Liver (tissue), 9 donors: ENCODE measurements around the gene TLR3. TPM values are rescaled to one million over a fixed set of nuclear protein-coding genes. Genes with fewer than 3 reads are reported as not detected.

Source experiments
- DNase-seq: peaks from one replicate; pipeline ENCODE4 v3.0.0-alpha.2; 2017; ENCODE audit warnings: low spot score
- H3K27ac ChIP-seq, 2 donors: one replicate each; pipeline ENCODE4 v1.7.0; 2013; ENCODE audit warnings: inconsistent platforms in 2 of 2, low read length in 2 of 2, control low read depth in 1 of 2, low read depth in 1 of 2, mild to moderate bottlenecking in 1 of 2
- H3K27me3 ChIP-seq, 4 donors: one replicate each; pipeline versions ENCODE4 v1.6.1 to v1.7.0; 2013; ENCODE audit warnings: low read length in 3 of 4, inconsistent platforms in 1 of 4, mild to moderate bottlenecking in 1 of 4, moderate library complexity in 1 of 4; ENCODE audit not compliant: control insufficient read depth in 4 of 4, insufficient read depth in 4 of 4
- H3K36me3 ChIP-seq, 4 donors: one replicate each; pipeline versions ENCODE4 v1.6.1 to v1.7.0; 2013; ENCODE audit warnings: low read length in 3 of 4, mild to moderate bottlenecking in 3 of 4, low read depth in 1 of 4, moderate library complexity in 1 of 4; ENCODE audit not compliant: control insufficient read depth in 4 of 4, insufficient read depth in 3 of 4
- H3K4me1 ChIP-seq, 4 donors: one replicate each; pipeline versions ENCODE4 v1.6.1 to v1.7.0; 2013; ENCODE audit warnings: low read length in 3 of 4, mild to moderate bottlenecking in 3 of 4, moderate library complexity in 1 of 4; ENCODE audit not compliant: control insufficient read depth in 4 of 4, insufficient read depth in 4 of 4
- H3K4me3 ChIP-seq, 3 donors: one replicate each; pipeline versions ENCODE4 v1.6.1 to v1.7.0; 2013; ENCODE audit warnings: low read length in 3 of 3, control low read depth in 1 of 3, low read depth in 1 of 3, mild to moderate bottlenecking in 1 of 3
- H3K9ac ChIP-seq, 2 donors: one replicate each; pipeline ENCODE4 v1.7.0; 2013; ENCODE audit warnings: low read length in 2 of 2, mild to moderate bottlenecking in 2 of 2, moderate library complexity in 2 of 2, control low read depth in 1 of 2, low read depth in 1 of 2
- H3K9me3 ChIP-seq, 4 donors: one replicate each; pipeline versions ENCODE4 v1.6.1 to v1.7.0; 2013; ENCODE audit warnings: low read length in 3 of 4; ENCODE audit not compliant: control insufficient read depth in 4 of 4
- CTCF ChIP-seq: fragments of 150-350 bp; IDR thresholded peaks from 2 replicates; pipeline ENCODE4 v1.5.1; 2017; ENCODE audit warnings: improper control_type of control experiment, low read depth, low read length; ENCODE audit not compliant: missing input control
- EGR1 ChIP-seq, 2 donors: IDR thresholded peaks; 2 replicates each; pipeline ENCODE4 v1.6.1; 2016 to 2018; ENCODE audit warnings: antibody characterized with exemption in 2 of 2, low read depth in 2 of 2
- FOXA1 ChIP-seq: IDR thresholded peaks from 2 replicates; pipeline ENCODE4 v1.6.1; 2016; ENCODE audit warnings: antibody characterized with exemption
- FOXA2 ChIP-seq: IDR thresholded peaks from 2 replicates; pipeline ENCODE4 v1.6.1; 2016; ENCODE audit warnings: antibody characterized with exemption
- GABPA ChIP-seq, 2 donors: IDR thresholded peaks in 1 of 2; conservative IDR thresholded peaks in 1 of 2; 2 replicates each; pipeline ENCODE4 v1.6.1; 2016; ENCODE audit warnings: antibody characterized with exemption in 2 of 2, mild to moderate bottlenecking in 1 of 2, moderate library complexity in 1 of 2
- HNF4A ChIP-seq, 2 donors: conservative IDR thresholded peaks; 2 replicates each; pipeline ENCODE4 v1.6.1; 2016; ENCODE audit warnings: antibody characterized with exemption in 2 of 2, mild to moderate bottlenecking in 2 of 2
- JUND ChIP-seq, 2 donors: IDR thresholded peaks; 2 replicates each; pipeline ENCODE4 v1.6.1; 2016; ENCODE audit warnings: antibody characterized with exemption in 2 of 2
- NR2F2 ChIP-seq: IDR thresholded peaks from 2 replicates; pipeline ENCODE4 v1.6.1; 2016; ENCODE audit warnings: antibody characterized with exemption
- RAD21 ChIP-seq, 2 donors: IDR thresholded peaks; 2 replicates each; pipeline ENCODE4 v1.6.1; 2016; ENCODE audit warnings: antibody characterized with exemption in 2 of 2, mild to moderate bottlenecking in 2 of 2
- REST ChIP-seq: IDR thresholded peaks from 2 replicates; pipeline ENCODE4 v1.6.1; 2016; ENCODE audit warnings: antibody characterized with exemption, mild to moderate bottlenecking
- RXRA ChIP-seq, 2 donors: IDR thresholded peaks; 2 replicates each; pipeline ENCODE4 v1.6.1; 2017 to 2018; ENCODE audit warnings: antibody characterized with exemption in 2 of 2, mild to moderate bottlenecking in 1 of 2
- SP1 ChIP-seq: IDR thresholded peaks from 2 replicates; pipeline ENCODE4 v1.6.1; 2018; ENCODE audit warnings: antibody characterized with exemption, mild to moderate bottlenecking
- TAF1 ChIP-seq: conservative IDR thresholded peaks from 2 replicates; pipeline ENCODE4 v1.6.1; 2016; ENCODE audit warnings: antibody characterized with exemption, mild to moderate bottlenecking
- YY1 ChIP-seq: IDR thresholded peaks from 2 replicates; pipeline ENCODE4 v1.6.1; 2016; ENCODE audit warnings: antibody characterized with exemption, mild to moderate bottlenecking
- WGBS: extraction: QIAGEN DNeasy Blood & Tissue Kit; methylation state at CpG from one replicate; pipeline ENCODE4 v1.1.7; 2013; 5-methylcytosine and 5-hydroxymethylcytosine counted together
- polyA plus RNA-seq, 2 donors: library from polyadenylated mRNA; stranded (reverse) in 1 of 2; unstranded in 1 of 2; fragments of 200-250 nt in 1 of 2; fragments of >200 nt in 1 of 2; fragmentation: Nextera tagmentation in 1 of 2; extraction: Ambion mirVana in 1 of 2; gene quantifications; one replicate each; pipeline versions ENCODE4 v1.2.1 to v1.2.3, GENCODE V29; 2013 to 2015
- total RNA-seq, 2 donors: library from RNA; depleted of rRNA; stranded (reverse); fragments of >200 nt; gene quantifications; one replicate each; pipeline ENCODE4 v1.2.3, GENCODE V29; 2014
- TF ChIP-seq, protein P1 (sequence below): IDR thresholded peaks from 2 replicates; pipeline ENCODE4 v1.6.1; 2016; ENCODE audit warnings: antibody characterized with exemption
- TF ChIP-seq, protein P2 (sequence below): IDR thresholded peaks from 2 replicates; pipeline ENCODE4 v1.6.1; 2016; ENCODE audit warnings: antibody characterized with exemption
- TF ChIP-seq, protein P3 (sequence below): IDR thresholded peaks from 2 replicates; pipeline ENCODE4 v1.6.1; 2016; ENCODE audit warnings: antibody characterized with exemption
- donor health status: healthy.
- donor health status: healthy.
- donor health status: healthy.
- donor health status: healthy.
- donor health status: healthy.

TLR3 gene
- total and polyA plus RNA-seq, 4 donors: 1.3 to 4.3 (median 2.4) TPM

- H3K4me3 ChIP-seq: no peak overlapping the region
- H3K36me3 ChIP-seq: peaks cover 0 to 26% (median 2%) of the 10 kb centered on the region in 4 donors
- 88% methylated on average over 9 of the region's 9 CpGs for WGBS
- no peaks in the 10 kb centered on the region for H3K27me3 ChIP-seq
- no peaks in the 10 kb centered on the region for H3K4me1 ChIP-seq
- DNase-seq: no peak
- H3K9me3 ChIP-seq: no peaks in the 10 kb centered on the region
- TF ChIP-seq HNF4A (conservative IDR thresholded peaks at IDR 0.05) (no peak), CTCF (no peak), GABPA (IDR thresholded peaks at IDR 0.05 in 1 of 2, conservative IDR thresholded peaks at IDR 0.05 in 1 of 2) (no peak), NR2F2 (no peak), RAD21 (IDR thresholded peaks at IDR 0.05) (no peak), RXRA (IDR thresholded peaks at IDR 0.05) (no peak), EGR1 (IDR thresholded peaks at IDR 0.05; ENCODE audit: low read depth in 2 of 2) (no peak)
- TF ChIP-seq, protein P1, sequence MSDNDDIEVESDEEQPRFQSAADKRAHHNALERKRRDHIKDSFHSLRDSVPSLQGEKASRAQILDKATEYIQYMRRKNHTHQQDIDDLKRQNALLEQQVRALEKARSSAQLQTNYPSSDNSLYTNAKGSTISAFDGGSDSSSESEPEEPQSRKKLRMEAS: no peak
- TF ChIP-seq, protein P2, sequence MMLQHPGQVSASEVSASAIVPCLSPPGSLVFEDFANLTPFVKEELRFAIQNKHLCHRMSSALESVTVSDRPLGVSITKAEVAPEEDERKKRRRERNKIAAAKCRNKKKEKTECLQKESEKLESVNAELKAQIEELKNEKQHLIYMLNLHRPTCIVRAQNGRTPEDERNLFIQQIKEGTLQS: no peak
- TF ChIP-seq, protein P3, sequence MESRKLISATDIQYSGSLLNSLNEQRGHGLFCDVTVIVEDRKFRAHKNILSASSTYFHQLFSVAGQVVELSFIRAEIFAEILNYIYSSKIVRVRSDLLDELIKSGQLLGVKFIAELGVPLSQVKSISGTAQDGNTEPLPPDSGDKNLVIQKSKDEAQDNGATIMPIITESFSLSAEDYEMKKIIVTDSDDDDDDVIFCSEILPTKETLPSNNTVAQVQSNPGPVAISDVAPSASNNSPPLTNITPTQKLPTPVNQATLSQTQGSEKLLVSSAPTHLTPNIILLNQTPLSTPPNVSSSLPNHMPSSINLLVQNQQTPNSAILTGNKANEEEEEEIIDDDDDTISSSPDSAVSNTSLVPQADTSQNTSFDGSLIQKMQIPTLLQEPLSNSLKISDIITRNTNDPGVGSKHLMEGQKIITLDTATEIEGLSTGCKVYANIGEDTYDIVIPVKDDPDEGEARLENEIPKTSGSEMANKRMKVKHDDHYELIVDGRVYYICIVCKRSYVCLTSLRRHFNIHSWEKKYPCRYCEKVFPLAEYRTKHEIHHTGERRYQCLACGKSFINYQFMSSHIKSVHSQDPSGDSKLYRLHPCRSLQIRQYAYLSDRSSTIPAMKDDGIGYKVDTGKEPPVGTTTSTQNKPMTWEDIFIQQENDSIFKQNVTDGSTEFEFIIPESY: no peak
- H3K27ac ChIP-seq: no peak overlapping the region
- H3K9ac ChIP-seq: no peak overlapping the region
These were observed 10.7 kb downstream of the TLR3 start for GRCh38 chr4:186079694-186080093.

DNA sequence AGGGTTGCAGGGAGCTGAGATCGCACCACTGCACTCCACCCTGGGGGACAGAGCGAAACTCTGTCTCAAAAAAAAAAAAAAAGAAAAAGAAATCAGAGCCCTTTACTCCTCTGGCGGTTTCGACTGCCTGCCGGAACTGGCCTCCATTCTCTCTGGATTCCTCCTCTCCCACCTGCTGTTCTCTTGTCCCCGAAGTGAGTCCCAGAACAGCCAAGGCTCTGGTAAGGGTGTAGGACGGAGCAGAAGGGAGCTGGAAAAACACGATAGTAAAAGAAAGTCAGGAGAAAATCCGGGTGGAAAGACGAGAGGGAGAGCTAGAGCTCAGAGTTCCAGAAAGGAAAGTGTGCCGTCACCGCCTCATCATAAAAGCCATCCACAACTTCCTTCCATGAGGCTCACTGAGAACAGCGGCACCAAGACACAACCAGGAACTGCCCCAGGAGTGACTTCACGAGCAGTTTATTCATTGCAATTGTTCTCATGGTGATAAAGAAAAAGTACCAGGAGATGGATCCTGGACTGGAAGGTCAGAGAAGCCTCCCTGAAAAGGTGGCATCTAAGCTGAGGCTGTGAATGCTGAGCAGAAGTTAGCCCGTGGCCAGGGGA, 12.3 kb downstream of the TLR3 start:
- H3K4me1 ChIP-seq: no peaks in the 10 kb centered on the region
- no peaks in the 10 kb centered on the region for H3K27me3 ChIP-seq
- no peaks in the 10 kb centered on the region for H3K9me3 ChIP-seq
- H3K36me3 ChIP-seq: peaks cover 0 to 26% (median 2%) of the 10 kb centered on the region in 4 donors
- TF ChIP-seq JUND (IDR thresholded peaks at IDR 0.05) (no peak), FOXA2 (no peak)
- no peak for DNase-seq
- no peak overlapping the region for H3K27ac ChIP-seq
- 90% methylated on average over 15 of the region's 15 CpGs for WGBS
- no peak overlapping the region for H3K4me3 ChIP-seq
- H3K9ac ChIP-seq: no peak overlapping the region

DNA sequence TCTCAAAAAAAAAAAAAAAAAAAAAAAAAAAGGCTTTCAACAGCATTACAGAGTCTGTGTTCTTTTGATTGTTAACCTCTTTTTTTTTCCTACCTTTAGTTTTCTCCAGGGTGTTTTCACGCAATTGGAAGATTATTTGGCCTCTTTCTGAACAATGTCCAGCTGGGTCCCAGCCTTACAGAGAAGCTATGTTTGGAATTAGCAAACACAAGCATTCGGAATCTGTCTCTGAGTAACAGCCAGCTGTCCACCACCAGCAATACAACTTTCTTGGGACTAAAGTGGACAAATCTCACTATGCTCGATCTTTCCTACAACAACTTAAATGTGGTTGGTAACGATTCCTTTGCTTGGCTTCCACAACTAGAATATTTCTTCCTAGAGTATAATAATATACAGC, 13.3 kb downstream of the TLR3 start:
- H3K27me3 ChIP-seq: no peaks in the 10 kb centered on the region
- DNase-seq: no peak
- WGBS: 89% methylated on average over 4 of the region's 4 CpGs
- H3K9me3 ChIP-seq: no peaks in the 10 kb centered on the region
- no peak overlapping the region for H3K9ac ChIP-seq
- H3K4me1 ChIP-seq: no peaks in the 10 kb centered on the region
- no peak overlapping the region for H3K27ac ChIP-seq
- H3K4me3 ChIP-seq: no peak overlapping the region
- peaks cover 0 to 22% (median 2%) of the 10 kb centered on the region in 4 donors for H3K36me3 ChIP-seq
- TF ChIP-seq RXRA (IDR thresholded peaks at IDR 0.05) (no peak), JUND (IDR thresholded peaks at IDR 0.05) (no peak), YY1 (no peak), FOXA1 (no peak), EGR1 (IDR thresholded peaks at IDR 0.05; ENCODE audit: low read depth in 2 of 2) (no peak), SP1 (no peak), FOXA2 (no peak), HNF4A (conservative IDR thresholded peaks at IDR 0.05) (no peak), NR2F2 (no peak), RAD21 (IDR thresholded peaks at IDR 0.05) (no peak), REST (no peak), TAF1 (no peak)
- TF ChIP-seq, protein P1: no peak
- TF ChIP-seq, protein P3: no peak
